Esophagus squamous epithelium (tissue), 4 donors: ENCODE data around the gene ZNF296.

Experiments
- POLR2A ChIP-seq, 4 donors: fragments of 450-650 bp; IDR thresholded peaks; one replicate each; pipeline ENCODE4 v1.6.1; 2017; ENCODE audit warnings: antibody characterized with exemption in 4 of 4, mild to moderate bottlenecking in 4 of 4, moderate library complexity in 3 of 4
- TF ChIP-seq, protein P1 (sequence below), 6 experiments: fragments of 450-650 bp in 4 of 6; fragments of 200-600 bp in 2 of 6; sonication (generic) in 2 of 6; IDR thresholded peaks; one replicate each; pipeline ENCODE4 v1.5.1; 2016 to 2019; ENCODE audit warnings: antibody characterized with exemption in 6 of 6, mild to moderate bottlenecking in 4 of 6, moderate library complexity in 4 of 6

DNA sequence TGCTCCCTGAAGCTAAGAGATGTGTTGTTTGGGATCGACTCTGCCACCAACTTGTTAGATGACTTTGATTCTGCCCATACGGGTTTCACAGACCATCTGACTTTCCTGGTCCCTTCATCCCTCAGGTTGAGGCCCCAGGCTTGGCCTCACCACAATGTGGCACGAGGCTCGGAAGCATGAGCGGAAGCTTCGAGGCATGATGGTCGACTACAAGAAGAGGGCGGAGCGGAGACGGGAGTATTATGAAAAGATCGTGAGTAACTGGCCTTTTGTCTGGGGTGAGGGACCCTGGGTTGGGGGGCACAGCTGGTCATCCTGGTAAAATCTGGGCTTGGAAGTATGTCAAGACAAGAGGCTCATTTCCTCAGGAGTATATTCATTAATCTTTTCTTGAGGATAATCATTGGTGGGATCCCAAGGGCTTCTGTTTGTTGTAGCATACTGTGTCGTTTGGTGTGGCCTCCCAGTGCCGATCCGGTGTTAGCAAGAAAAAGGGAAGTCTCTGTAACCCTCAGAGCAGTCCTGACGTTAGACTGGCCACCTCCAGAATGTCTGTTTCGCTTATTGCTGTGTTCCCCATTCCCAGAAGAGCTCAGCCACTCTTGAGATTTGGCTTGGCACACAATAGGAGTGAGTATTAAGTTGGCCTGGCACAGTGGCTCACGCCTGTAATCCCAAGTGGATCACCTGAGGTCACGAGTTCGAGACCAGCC, 36.1 kb downstream of the ZNF296 start:
- TF ChIP-seq, protein P1, sequence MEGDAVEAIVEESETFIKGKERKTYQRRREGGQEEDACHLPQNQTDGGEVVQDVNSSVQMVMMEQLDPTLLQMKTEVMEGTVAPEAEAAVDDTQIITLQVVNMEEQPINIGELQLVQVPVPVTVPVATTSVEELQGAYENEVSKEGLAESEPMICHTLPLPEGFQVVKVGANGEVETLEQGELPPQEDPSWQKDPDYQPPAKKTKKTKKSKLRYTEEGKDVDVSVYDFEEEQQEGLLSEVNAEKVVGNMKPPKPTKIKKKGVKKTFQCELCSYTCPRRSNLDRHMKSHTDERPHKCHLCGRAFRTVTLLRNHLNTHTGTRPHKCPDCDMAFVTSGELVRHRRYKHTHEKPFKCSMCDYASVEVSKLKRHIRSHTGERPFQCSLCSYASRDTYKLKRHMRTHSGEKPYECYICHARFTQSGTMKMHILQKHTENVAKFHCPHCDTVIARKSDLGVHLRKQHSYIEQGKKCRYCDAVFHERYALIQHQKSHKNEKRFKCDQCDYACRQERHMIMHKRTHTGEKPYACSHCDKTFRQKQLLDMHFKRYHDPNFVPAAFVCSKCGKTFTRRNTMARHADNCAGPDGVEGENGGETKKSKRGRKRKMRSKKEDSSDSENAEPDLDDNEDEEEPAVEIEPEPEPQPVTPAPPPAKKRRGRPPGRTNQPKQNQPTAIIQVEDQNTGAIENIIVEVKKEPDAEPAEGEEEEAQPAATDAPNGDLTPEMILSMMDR (IDR thresholded peaks at IDR 0.05) = no peak
- TF ChIP-seq POLR2A (IDR thresholded peaks at IDR 0.05) = no peak
